ENCODE measurements around the gene PIK3C3.

GRCh38 chr18:41974796-41975201, 19.8 kb downstream of the PIK3C3 start:
- no peak for TF ChIP-seq CTCF (IDR thresholded peaks at IDR 0.05)
- TF ChIP-seq POLR2A (IDR thresholded peaks at IDR 0.05): no peak

Data from right lobe of liver (tissue), 4 donors.